Thyroid gland (tissue), 4 donors: ENCODE measurements around the gene NTN5.

Source experiments
- POLR2A ChIP-seq, 2 donors: fragments of 450-650 bp; IDR thresholded peaks; one replicate each; pipeline ENCODE4 v1.6.1; 2017; ENCODE audit warnings: antibody characterized with exemption in 2 of 2, mild to moderate bottlenecking in 2 of 2, moderate library complexity in 1 of 2
- TF ChIP-seq, protein P1 (sequence below), 6 experiments: fragments of 200-600 bp in 3 of 6; fragments of 450-650 bp in 3 of 6; sonication (generic) in 3 of 6; IDR thresholded peaks; one replicate each; pipeline ENCODE4 v1.5.1; 2016 to 2019; ENCODE audit warnings: antibody characterized with exemption in 6 of 6, mild to moderate bottlenecking in 2 of 6, inconsistent platforms in 1 of 6, moderate library complexity in 1 of 6

DNA sequence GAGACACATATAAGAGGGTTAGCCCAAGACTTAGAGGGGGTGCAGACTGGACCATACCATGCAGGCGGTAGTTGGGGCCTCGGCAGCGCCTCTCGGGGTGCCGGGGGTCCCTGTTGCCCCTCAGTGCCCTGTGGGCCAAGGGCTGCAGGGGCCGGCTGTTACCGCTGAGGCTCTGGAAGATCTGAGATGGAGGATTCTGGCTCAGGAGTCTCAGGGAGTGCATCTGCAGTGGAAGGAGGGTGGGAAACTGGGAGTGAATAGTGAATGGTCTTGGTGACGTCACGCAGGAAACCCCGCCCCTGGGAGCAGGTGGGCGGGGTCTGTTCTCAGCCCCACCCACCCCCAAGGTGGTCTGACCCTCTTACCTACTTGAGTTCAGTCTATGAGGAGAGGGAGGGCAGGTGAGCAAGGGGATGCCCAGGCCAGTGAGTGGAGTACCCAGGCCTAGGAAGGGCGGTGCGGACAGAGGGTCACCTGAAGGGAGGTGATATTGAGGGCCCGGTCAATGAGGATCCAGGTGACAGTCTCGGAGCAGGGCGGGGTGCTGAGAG is 33.9 kb downstream of the NTN5 start:
- TF ChIP-seq, protein P1, sequence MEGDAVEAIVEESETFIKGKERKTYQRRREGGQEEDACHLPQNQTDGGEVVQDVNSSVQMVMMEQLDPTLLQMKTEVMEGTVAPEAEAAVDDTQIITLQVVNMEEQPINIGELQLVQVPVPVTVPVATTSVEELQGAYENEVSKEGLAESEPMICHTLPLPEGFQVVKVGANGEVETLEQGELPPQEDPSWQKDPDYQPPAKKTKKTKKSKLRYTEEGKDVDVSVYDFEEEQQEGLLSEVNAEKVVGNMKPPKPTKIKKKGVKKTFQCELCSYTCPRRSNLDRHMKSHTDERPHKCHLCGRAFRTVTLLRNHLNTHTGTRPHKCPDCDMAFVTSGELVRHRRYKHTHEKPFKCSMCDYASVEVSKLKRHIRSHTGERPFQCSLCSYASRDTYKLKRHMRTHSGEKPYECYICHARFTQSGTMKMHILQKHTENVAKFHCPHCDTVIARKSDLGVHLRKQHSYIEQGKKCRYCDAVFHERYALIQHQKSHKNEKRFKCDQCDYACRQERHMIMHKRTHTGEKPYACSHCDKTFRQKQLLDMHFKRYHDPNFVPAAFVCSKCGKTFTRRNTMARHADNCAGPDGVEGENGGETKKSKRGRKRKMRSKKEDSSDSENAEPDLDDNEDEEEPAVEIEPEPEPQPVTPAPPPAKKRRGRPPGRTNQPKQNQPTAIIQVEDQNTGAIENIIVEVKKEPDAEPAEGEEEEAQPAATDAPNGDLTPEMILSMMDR (IDR thresholded peaks at IDR 0.05): no peak
- no peak for TF ChIP-seq POLR2A (IDR thresholded peaks at IDR 0.05)
